ENCODE results near the gene ZER1.
A peak's percentile ranks its signal among the peaks of the same experiment; 100 is the strongest.

Gene ZER1

GRCh38 chr9:128716581-128717254 is 55.0 kb downstream of the ZER1 start:
- Mint-ChIP-seq H3K4me1 (no peaks in the 10 kb centered on the region), H3K36me3 (no peaks in the 10 kb centered on the region), H3K27me3 (no peaks in the 10 kb centered on the region), H3K27ac (no peak overlapping the region), H3K9me3 (no peaks in the 10 kb centered on the region), H3K4me3 (no peak overlapping the region)

- H3K4me3 Mint-ChIP-seq = no peak overlapping the region
- H3K36me3 Mint-ChIP-seq = no peaks in the 10 kb centered on the region
- H3K27me3 Mint-ChIP-seq = no peaks in the 10 kb centered on the region
- H3K27ac Mint-ChIP-seq = no peak overlapping the region
- no peaks in the 10 kb centered on the region for H3K9me3 Mint-ChIP-seq
- H3K4me1 Mint-ChIP-seq = no peaks in the 10 kb centered on the region
Observed at GRCh38 chr9:128715436-128715750, 56.3 kb downstream of the ZER1 start.

GRCh38 chr9:128714586-128715435 is 56.9 kb downstream of the ZER1 start:
- peak overlapping the region; percentile 46 for H3K27ac Mint-ChIP-seq
- no peaks in the 10 kb centered on the region for H3K27me3 Mint-ChIP-seq
- H3K36me3 Mint-ChIP-seq = no peaks in the 10 kb centered on the region
- no peak overlapping the region for H3K4me3 Mint-ChIP-seq
- no peaks in the 10 kb centered on the region for H3K4me1 Mint-ChIP-seq
- no peaks in the 10 kb centered on the region for H3K9me3 Mint-ChIP-seq

- H3K4me3 Mint-ChIP-seq = no peak overlapping the region
Observed at GRCh38 chr9:128713941-128714573, 57.7 kb downstream of the ZER1 start.

GRCh38 chr9:128713411-128713780 is 58.3 kb downstream of the ZER1 start:
- no peak overlapping the region for H3K27ac Mint-ChIP-seq
- no peak overlapping the region for H3K4me3 Mint-ChIP-seq
- no peaks in the 10 kb centered on the region for H3K4me1 Mint-ChIP-seq
- no peaks in the 10 kb centered on the region for H3K27me3 Mint-ChIP-seq
- no peaks in the 10 kb centered on the region for H3K36me3 Mint-ChIP-seq
- no peaks in the 10 kb centered on the region for H3K9me3 Mint-ChIP-seq

More at GRCh38 chr9:128713941-128714573, 57.7 kb downstream of the ZER1 start:
- Mint-ChIP-seq H3K4me1 (no peaks in the 10 kb centered on the region), H3K36me3 (no peaks in the 10 kb centered on the region), H3K27me3 (no peaks in the 10 kb centered on the region), H3K27ac (peak overlapping the region; percentile 46), H3K9me3 (no peaks in the 10 kb centered on the region)

GRCh38 chr9:128712451-128713410 is 59.0 kb downstream of the ZER1 start:
- no peaks in the 10 kb centered on the region for H3K4me1 Mint-ChIP-seq
- H3K27ac Mint-ChIP-seq = no peak overlapping the region
- no peaks in the 10 kb centered on the region for H3K36me3 Mint-ChIP-seq
- H3K27me3 Mint-ChIP-seq = no peaks in the 10 kb centered on the region
- H3K4me3 Mint-ChIP-seq = no peak overlapping the region
- H3K9me3 Mint-ChIP-seq = no peaks in the 10 kb centered on the region

GRCh38 chr9:128707446-128707845 is 64.3 kb downstream of the ZER1 start:
- H3K27ac Mint-ChIP-seq = no peak overlapping the region
- H3K4me3 Mint-ChIP-seq = no peak overlapping the region
- peaks cover 5% of the 10 kb centered on the region for H3K4me1 Mint-ChIP-seq
- no peaks in the 10 kb centered on the region for H3K27me3 Mint-ChIP-seq
- no peaks in the 10 kb centered on the region for H3K36me3 Mint-ChIP-seq
- H3K9me3 Mint-ChIP-seq = no peaks in the 10 kb centered on the region

- no peaks in the 10 kb centered on the region for H3K36me3 Mint-ChIP-seq
- H3K4me1 Mint-ChIP-seq = peaks cover 9% of the 10 kb centered on the region
- H3K27me3 Mint-ChIP-seq = no peaks in the 10 kb centered on the region
- no peak overlapping the region for H3K27ac Mint-ChIP-seq
- no peak overlapping the region for H3K4me3 Mint-ChIP-seq
- H3K9me3 Mint-ChIP-seq = no peaks in the 10 kb centered on the region
Observed at GRCh38 chr9:128706671-128707381, 64.9 kb downstream of the ZER1 start.

GRCh38 chr9:128706045-128706444 is 65.7 kb downstream of the ZER1 start:
- no peak overlapping the region for H3K4me3 Mint-ChIP-seq
- no peaks in the 10 kb centered on the region for H3K27me3 Mint-ChIP-seq
- no peaks in the 10 kb centered on the region for H3K9me3 Mint-ChIP-seq
- H3K36me3 Mint-ChIP-seq = no peaks in the 10 kb centered on the region
- H3K4me1 Mint-ChIP-seq = peaks cover 9% of the 10 kb centered on the region
- H3K27ac Mint-ChIP-seq = no peak overlapping the region

- H3K27ac Mint-ChIP-seq = no peak overlapping the region
- H3K4me3 Mint-ChIP-seq = no peak overlapping the region
- no peaks in the 10 kb centered on the region for H3K36me3 Mint-ChIP-seq
- H3K9me3 Mint-ChIP-seq = no peaks in the 10 kb centered on the region
- peaks cover 9% of the 10 kb centered on the region for H3K4me1 Mint-ChIP-seq
- H3K27me3 Mint-ChIP-seq = no peaks in the 10 kb centered on the region
Observed at GRCh38 chr9:128705051-128705965, 66.4 kb downstream of the ZER1 start.

- H3K9me3 Mint-ChIP-seq = no peaks in the 10 kb centered on the region
- no peak overlapping the region for H3K27ac Mint-ChIP-seq
- H3K4me3 Mint-ChIP-seq = peak overlapping the region; percentile 47
Observed at GRCh38 chr9:128704356-128704670, 67.4 kb downstream of the ZER1 start.

GRCh38 chr9:128703616-128704355 is 67.9 kb downstream of the ZER1 start:
- H3K27ac Mint-ChIP-seq = peak overlapping the region; percentile 82
- H3K4me1 Mint-ChIP-seq = peaks cover 9% of the 10 kb centered on the region
- H3K36me3 Mint-ChIP-seq = no peaks in the 10 kb centered on the region
- H3K27me3 Mint-ChIP-seq = no peaks in the 10 kb centered on the region
- H3K4me3 Mint-ChIP-seq = peak overlapping the region; percentile 69
- H3K9me3 Mint-ChIP-seq = no peaks in the 10 kb centered on the region

More at GRCh38 chr9:128704356-128704670, 67.4 kb downstream of the ZER1 start:
- Mint-ChIP-seq H3K36me3 (no peaks in the 10 kb centered on the region), H3K27me3 (no peaks in the 10 kb centered on the region), H3K4me1 (peaks cover 9% of the 10 kb centered on the region)

GRCh38 chr9:128702949-128703615 is 68.6 kb downstream of the ZER1 start:
- no peaks in the 10 kb centered on the region for H3K27me3 Mint-ChIP-seq
- H3K4me3 Mint-ChIP-seq = peak overlapping the region; percentile 69
- H3K4me1 Mint-ChIP-seq = peaks cover 9% of the 10 kb centered on the region
- peak overlapping the region; percentile 82 for H3K27ac Mint-ChIP-seq
- H3K9me3 Mint-ChIP-seq = no peaks in the 10 kb centered on the region
- no peaks in the 10 kb centered on the region for H3K36me3 Mint-ChIP-seq

Measured in activated naive CD4-positive, alpha-beta T cell treated with anti-CD3 and anti-CD28 coated beads, Interleukin-2, amount 50 U/mL, for 24 hours (primary cell).